Endodermal cell (in vitro differentiated cells): ENCODE results near the gene SART1. TPM values are rescaled to one million over a fixed set of nuclear protein-coding genes. Genes with fewer than 3 reads are reported as not detected.

ENCODE experiments used
- DNase-seq: peaks from one replicate; pipeline ENCODE4 v3.0.0-alpha.2; 2017
- H3K27ac ChIP-seq: 2 replicates; pipeline ENCODE4 v1.5.1; 2013; ENCODE audit warnings: mild to moderate bottlenecking, low read depth, low read length, moderate library complexity
- H3K27me3 ChIP-seq: 2 replicates; pipeline ENCODE4 v1.6.1; 2013; ENCODE audit warnings: mild to moderate bottlenecking, low read length, moderate library complexity; ENCODE audit not compliant: insufficient read depth, control insufficient read depth, poor library complexity, severe bottlenecking
- H3K36me3 ChIP-seq: 2 replicates; pipeline ENCODE4 v1.7.0; 2013; ENCODE audit warnings: mild to moderate bottlenecking, low read length, moderate library complexity; ENCODE audit not compliant: control insufficient read depth, insufficient read depth
- H3K4me1 ChIP-seq: one replicate; pipeline ENCODE4 v1.7.0; 2013; ENCODE audit warnings: low read length; ENCODE audit not compliant: control insufficient read depth, insufficient read depth
- H3K4me3 ChIP-seq: 2 replicates; pipeline ENCODE4 v1.5.1; 2013; ENCODE audit warnings: mild to moderate bottlenecking, low read length, moderate library complexity
- H3K9ac ChIP-seq: 2 replicates; pipeline ENCODE4 v1.6.1; 2013; ENCODE audit warnings: mild to moderate bottlenecking, low read length, moderate library complexity; ENCODE audit not compliant: poor library complexity, severe bottlenecking; ENCODE audit errors: extremely low read depth
- H3K9me3 ChIP-seq: 2 replicates; pipeline ENCODE4 v1.6.1; 2013; ENCODE audit warnings: mild to moderate bottlenecking, low read length, moderate library complexity; ENCODE audit not compliant: control insufficient read depth
- H3K27ac Mint-ChIP-seq: 2 replicates; pipeline ENCODE4 v1.8.0; 2020; ENCODE audit warnings: mixed read lengths
- H3K27me3 Mint-ChIP-seq: 2 replicates; pipeline ENCODE4 v1.8.0; 2021; ENCODE audit warnings: mild to moderate bottlenecking, mixed read lengths; ENCODE audit not compliant: insufficient read depth
- H3K36me3 Mint-ChIP-seq: 2 replicates; pipeline ENCODE4 v1.8.0; 2020; ENCODE audit warnings: low read depth, mixed read lengths
- H3K4me1 Mint-ChIP-seq: 2 replicates; pipeline ENCODE4 v1.8.0; 2020; ENCODE audit warnings: mixed read lengths
- H3K4me3 Mint-ChIP-seq: 2 replicates; pipeline ENCODE4 v1.8.0; 2020; ENCODE audit warnings: mild to moderate bottlenecking, moderate library complexity, mixed read lengths
- H3K9me3 Mint-ChIP-seq: 2 replicates; pipeline ENCODE4 v1.8.0; 2020; ENCODE audit warnings: mild to moderate bottlenecking, mixed read lengths
- CTCF ChIP-seq: fragments of 200-600 bp; sonication (generic); conservative IDR thresholded peaks from 2 replicates; pipeline ENCODE4 v1.5.0; 2021; ENCODE audit warnings: antibody characterized with exemption, mild to moderate bottlenecking
- WGBS, 2 experiments: methylation state at CpG; one replicate each; pipeline versions ENCODE4 v1.1.5 to v1.1.7; 2013; ENCODE audit warnings: missing lambda C conversion rate in 2 of 2, mixed read lengths in 1 of 2; ENCODE audit not compliant: insufficient coverage in 1 of 2, insufficient read length in 1 of 2; 5-methylcytosine and 5-hydroxymethylcytosine counted together
- total RNA-seq, 2 donors: library from RNA; stranded (reverse); fragmentation: NEBNext Ultra II Directional in 1 of 2; extraction: Animal tissue kit (Norgen Biotek cat#: 25700) in 1 of 2; gene quantifications; 2 replicates in 1 of 2; 3 replicates in 1 of 2; pipeline ENCODE4 v1.2.1, GENCODE V29; 2021

SART1 gene
- total RNA-seq, 2 donors from 2014 or later: 50.6 to 52.0 TPM

- Histone ChIP-seq H3K27ac (no peak overlapping the region), H3K4me1 (peaks cover 7% of the 10 kb centered on the region), H3K4me3 (no peak overlapping the region), H3K9me3 (no peaks in the 10 kb centered on the region), H3K36me3 (peaks cover 8% of the 10 kb centered on the region), H3K27me3 (no peaks in the 10 kb centered on the region), H3K9ac (no peak overlapping the region)
- Mint-ChIP-seq H3K27ac (no peak overlapping the region), H3K27me3 (peaks cover 4% of the 10 kb centered on the region), H3K4me1 (no peaks in the 10 kb centered on the region), H3K4me3 (peak overlapping the region; percentile 79), H3K9me3 (no peaks in the 10 kb centered on the region), H3K36me3 (peaks cover 4% of the 10 kb centered on the region)
- TF ChIP-seq CTCF: no peak
- DNase-seq: peak; percentile 45
- 83 to 94% methylated on average over 1 to 3 of the region's 3 CpGs for WGBS, 2 experiments
Observed at GRCh38 chr11:65917077-65917433, 44.5 kb upstream of the SART1 start.

GRCh38 chr11:65917434-65918210 lies 43.9 kb upstream of the SART1 start:
- H3K4me3 Mint-ChIP-seq: peak overlapping the region; percentile 79
- 90 to 95% methylated on average over 15 to 35 of the region's 35 CpGs for WGBS, 2 experiments
- H3K27me3 Mint-ChIP-seq: peaks cover 4% of the 10 kb centered on the region
- Histone ChIP-seq H3K27ac (no peak overlapping the region), H3K4me3 (peak overlapping the region; percentile 97), H3K9me3 (no peaks in the 10 kb centered on the region), H3K4me1 (peaks cover 7% of the 10 kb centered on the region), H3K27me3 (no peaks in the 10 kb centered on the region), H3K9ac (peak overlapping the region; percentile 87), H3K36me3 (peaks cover 12% of the 10 kb centered on the region)
- peaks cover 9% of the 10 kb centered on the region for H3K36me3 Mint-ChIP-seq
- no peak for TF ChIP-seq CTCF
- no peaks in the 10 kb centered on the region for H3K9me3 Mint-ChIP-seq
- no peaks in the 10 kb centered on the region for H3K4me1 Mint-ChIP-seq
- DNase-seq: peak; percentile 46
- H3K27ac Mint-ChIP-seq: peak overlapping the region; percentile 84

- Histone ChIP-seq H3K4me3 (peak within 1 kb of the TSS; percentile 97), H3K9me3 (no peaks in the 10 kb centered on the region), H3K27ac (peak within 1 kb of the TSS; percentile 77), H3K4me1 (peaks cover 7% of the 10 kb centered on the region), H3K27me3 (no peaks in the 10 kb centered on the region), H3K9ac (peak within 1 kb of the TSS; percentile 87), H3K36me3 (peaks cover 15% of the 10 kb centered on the region)
- Mint-ChIP-seq H3K4me1 (no peaks in the 10 kb centered on the region), H3K27me3 (peaks cover 4% of the 10 kb centered on the region), H3K9me3 (no peaks in the 10 kb centered on the region), H3K4me3 (peak within 1 kb of the TSS; percentile 79), H3K27ac (peak within 1 kb of the TSS; percentile 84), H3K36me3 (peaks cover 18% of the 10 kb centered on the region)
- no peak for DNase-seq
- 6 to 19% methylated on average over 29 to 75 of the region's 77 CpGs for WGBS, 2 experiments
- TF ChIP-seq CTCF: no peak
Observed at GRCh38 chr11:65918211-65919140, 43.1 kb upstream of the SART1 start, which contains the start of gene C11orf68. Gene C11orf68, minus strand, starts transcription at chr11:65919062. Its CDS starts 31 bp downstream, at chr11:65919031.
